GM12891 (cell line): ENCODE measurements around the gene FBP1.
A peak's percentile ranks its signal among the peaks of the same experiment; 100 is the strongest.

Source experiments
- DNase-seq: peaks from one replicate; pipeline ENCODE4 v3.0.0; 2011; ENCODE audit warnings: low spot score; ENCODE audit not compliant: insufficient read length
- FAIRE-seq: peaks from 2 replicates; lab custom pipeline; 2011; peaks lifted over from hg19 to GRCh38; lab: Jason Lieb, UNC
- PAX5 ChIP-seq: IDR thresholded peaks from 2 replicates; pipeline ENCODE4 v1.6.1; 2011; ENCODE audit warnings: low read length, moderate library complexity, mild to moderate bottlenecking; ENCODE audit not compliant: insufficient read depth, severe bottlenecking
- POLR2A ChIP-seq: IDR thresholded peaks from 2 replicates; pipeline ENCODE4 v1.6.1; 2011; ENCODE audit warnings: low read depth, low read length, control low read depth
- POLR2AphosphoS5 ChIP-seq: IDR thresholded peaks from 2 replicates; pipeline ENCODE4 v1.6.1; 2011; ENCODE audit warnings: low read depth, low read length, control low read depth
- POU2F2 ChIP-seq: IDR thresholded peaks from 2 replicates; pipeline ENCODE4 v1.6.1; 2011; ENCODE audit warnings: low read depth, mild to moderate bottlenecking, control low read depth, low read length, moderate library complexity
- SPI1 ChIP-seq: IDR thresholded peaks from 2 replicates; pipeline ENCODE4 v1.6.1; 2011; ENCODE audit warnings: low read depth, low read length, control low read depth
- TAF1 ChIP-seq: IDR thresholded peaks from 2 replicates; pipeline ENCODE4 v1.6.1; 2011; ENCODE audit warnings: low read depth, low read length, control low read depth

FBP1 gene

DNA sequence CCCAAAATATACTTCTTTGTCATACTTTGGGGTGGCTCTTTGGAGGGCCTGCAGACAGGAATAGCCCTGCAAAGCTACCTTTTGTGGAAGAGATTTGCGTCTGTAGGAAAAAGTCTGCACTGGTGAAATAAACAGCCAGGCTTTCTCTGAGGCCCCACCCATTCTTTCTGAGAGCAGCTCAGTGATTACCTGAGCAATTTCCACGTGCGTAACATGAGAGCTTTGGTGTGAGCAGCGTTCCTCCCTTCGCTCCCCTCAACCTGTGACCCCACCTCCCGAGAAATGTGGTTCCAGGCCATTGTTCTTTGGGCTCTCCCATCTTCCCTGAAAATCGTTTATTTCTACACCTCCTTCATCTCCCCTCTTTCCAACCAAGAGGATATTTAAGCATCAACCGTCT is 23.8 kb upstream of the FBP1 start:
- FAIRE-seq: no peak
- TF ChIP-seq SPI1: no peak
- TF ChIP-seq POU2F2: no peak
- TF ChIP-seq POLR2A: no peak

DNA sequence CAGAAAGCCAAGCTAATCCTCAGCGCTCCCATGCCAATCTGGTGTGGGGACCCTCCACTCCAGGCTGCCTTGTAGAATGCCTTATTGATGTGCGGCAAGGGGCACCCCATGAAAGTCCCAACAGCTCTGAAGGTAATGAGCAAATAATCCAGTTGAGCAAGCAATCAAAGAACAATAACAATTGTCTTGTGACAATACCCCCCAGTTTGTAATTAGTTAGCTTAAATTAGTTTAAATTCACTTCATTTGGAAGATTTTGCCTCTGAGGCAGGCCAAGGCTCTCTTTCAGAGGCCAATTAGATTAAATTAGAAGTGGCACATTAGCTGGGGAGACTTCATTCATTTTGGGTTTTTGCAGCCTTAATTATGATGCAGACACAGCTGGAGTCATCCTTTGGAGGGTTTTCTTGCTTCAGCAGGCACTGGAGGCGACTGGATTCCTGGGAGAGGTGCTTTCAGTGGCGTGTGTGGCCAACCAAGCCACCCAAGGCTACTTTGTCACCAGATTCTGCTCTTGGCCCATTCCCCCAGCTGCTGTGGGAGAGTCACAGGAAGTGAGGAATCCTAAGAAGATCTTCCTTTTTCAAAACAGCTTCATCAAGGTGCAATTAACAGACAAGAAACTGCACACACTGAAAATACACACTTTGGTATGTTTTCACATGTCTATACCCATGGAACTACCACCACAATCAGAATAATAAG is 17.9 kb upstream of the FBP1 start:
- DNase-seq: no peak
- TF ChIP-seq SPI1 (no peak), PAX5 (no peak), POLR2A (no peak), POLR2AphosphoS5 (no peak), TAF1 (no peak)
- no peak for FAIRE-seq

More for the DNA sequence above, 23.8 kb upstream of the FBP1 start:
- DNase-seq: no peak

DNA sequence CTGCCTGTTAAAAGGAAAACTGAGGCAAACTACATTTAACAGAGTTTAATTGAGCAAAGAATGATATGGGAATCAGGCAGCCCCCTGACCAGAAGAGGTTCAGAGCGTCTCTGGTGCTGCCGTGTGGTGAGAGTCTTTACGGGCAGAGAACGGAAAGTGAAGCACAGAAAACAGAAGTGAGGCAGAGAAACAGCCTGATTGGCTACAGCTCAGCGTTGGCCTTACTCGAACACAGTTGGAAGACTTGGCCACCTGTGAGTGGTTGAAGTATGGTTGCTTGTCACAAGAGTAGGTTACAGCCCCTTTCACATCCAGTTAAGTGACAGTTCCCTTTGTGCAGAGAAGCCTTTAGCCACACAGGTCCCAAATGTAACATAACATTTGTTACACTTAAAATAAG is 16.9 kb upstream of the FBP1 start:
- no peak for TF ChIP-seq PAX5
- peak; percentile 63; the same call in 1 of the 2 replicates for TF ChIP-seq TAF1
- no peak for TF ChIP-seq POLR2AphosphoS5
- peak; percentile 71 for TF ChIP-seq SPI1
- TF ChIP-seq POLR2A: peak; percentile 72
- DNase-seq (peak; percentile 39), FAIRE-seq (peak; percentile 93)

DNA sequence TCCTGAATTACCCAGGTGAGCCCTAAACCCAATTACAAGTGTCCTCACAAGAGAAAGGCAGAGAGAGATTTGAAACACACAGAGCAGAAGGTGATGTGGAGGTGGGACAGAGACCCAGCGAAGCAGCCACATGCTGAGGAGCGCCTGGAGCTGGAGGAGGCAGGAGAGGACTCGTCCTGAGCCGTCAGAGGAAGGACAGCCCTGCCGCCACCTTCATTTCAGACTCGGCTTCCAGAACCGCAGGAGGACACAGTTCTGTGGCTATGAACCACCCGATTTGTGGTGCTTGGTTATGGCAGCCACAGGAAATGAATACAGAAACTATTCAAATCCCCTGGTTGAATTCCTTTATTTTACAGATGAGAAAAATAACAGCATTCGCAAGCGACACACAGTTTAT is 16.4 kb upstream of the FBP1 start:
- no peak for DNase-seq
- FAIRE-seq: no peak
- TF ChIP-seq SPI1 (no peak), TAF1 (no peak), POLR2A (no peak), POLR2AphosphoS5 (no peak), PAX5 (no peak), POU2F2 (no peak)

DNA sequence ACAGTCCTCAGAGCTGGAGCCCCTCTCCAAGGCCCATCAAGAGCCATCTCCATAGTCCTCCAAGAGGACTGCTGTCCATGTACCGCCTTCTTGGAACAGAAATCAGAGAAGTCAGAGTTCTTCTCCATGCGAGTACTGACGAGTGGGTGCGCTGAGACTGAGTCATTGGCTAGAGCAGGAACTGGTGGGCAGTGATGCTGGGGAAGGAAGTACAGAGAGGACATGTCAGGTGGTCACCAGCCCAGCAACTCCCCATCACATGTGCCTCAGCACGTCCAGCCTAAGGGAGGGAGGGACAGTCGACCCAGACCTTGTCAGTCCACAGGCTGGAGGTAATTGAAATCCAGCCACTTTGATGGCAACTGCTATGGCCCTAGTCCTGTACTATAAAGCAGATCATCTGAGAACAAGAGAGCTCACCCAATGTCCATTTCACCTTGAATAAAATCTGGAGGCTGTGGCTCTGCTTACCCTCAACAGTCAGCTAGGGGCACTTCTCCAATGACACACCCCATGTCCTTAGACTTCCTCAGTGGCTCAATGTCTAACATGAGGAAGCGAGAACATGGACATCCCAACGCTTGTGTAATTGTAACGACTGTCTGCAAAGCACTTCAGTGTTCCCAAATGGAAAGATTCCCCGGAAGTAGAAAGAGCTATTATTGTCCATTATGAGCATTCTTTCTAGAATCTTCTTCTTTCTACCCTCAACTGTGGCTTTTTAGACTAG is 15.0 kb upstream of the FBP1 start:
- TF ChIP-seq POU2F2 (no peak), POLR2A (no peak), SPI1 (no peak), POLR2AphosphoS5 (no peak), TAF1 (no peak), PAX5 (no peak)
- no peak for DNase-seq
- no peak for FAIRE-seq

DNA sequence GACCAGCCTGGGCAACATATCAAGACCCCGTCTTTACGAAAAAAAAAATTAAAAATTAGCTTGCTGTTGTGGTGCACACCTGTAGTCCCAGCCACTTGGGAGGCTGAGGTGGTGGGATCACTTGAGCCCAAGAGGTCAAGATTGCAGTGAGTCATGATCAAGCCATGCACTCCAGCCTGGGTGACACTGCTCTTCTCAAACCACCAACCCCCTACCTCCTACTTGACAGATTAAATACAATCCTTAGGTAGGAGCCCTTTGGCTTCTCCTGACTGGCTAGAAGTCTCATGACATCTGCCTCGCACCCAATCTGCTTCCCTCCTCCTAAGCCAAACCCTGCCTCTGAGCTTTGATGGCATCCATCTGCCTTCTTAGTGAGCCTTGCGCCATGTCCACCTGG is 11.6 kb upstream of the FBP1 start:
- no peak for DNase-seq
- FAIRE-seq: no peak
- TF ChIP-seq POLR2AphosphoS5 (no peak), POLR2A (no peak), POU2F2 (no peak), TAF1 (no peak), PAX5 (no peak), SPI1 (no peak)

DNA sequence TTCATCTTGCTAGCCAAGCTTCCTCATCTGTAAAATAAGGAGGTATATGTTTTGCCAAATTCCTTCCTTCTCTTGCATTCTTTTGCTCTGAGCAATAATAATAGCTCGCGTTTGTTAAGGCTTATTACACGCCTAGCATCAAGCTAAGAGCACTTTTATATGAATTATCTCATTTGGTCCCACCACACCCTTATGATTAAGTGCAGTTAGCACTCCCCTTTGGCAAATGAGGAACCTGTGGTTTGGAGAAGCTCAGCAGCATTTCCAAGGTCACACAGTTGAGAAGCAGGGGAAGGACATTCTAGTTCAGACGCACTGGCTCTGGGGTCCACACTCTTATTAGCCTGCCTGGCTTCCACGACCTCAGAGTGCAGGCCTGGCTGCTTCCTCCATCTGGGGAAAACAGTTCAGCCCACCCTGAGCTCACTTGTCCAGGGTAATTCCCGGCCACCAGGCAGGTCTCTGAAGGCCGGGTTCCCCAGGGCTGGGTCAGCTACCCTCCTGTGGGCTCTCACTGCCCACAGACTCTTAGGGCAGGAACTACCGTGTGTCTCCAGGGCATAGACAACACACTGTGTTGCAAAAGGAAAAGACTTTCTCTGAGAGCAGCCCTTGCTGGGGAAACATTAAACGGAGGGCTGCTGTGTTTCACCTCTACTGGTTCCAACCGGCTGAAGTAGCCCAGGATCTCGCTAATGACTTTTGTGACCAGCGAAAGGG is 9.9 kb upstream of the FBP1 start:
- no peak for FAIRE-seq
- TF ChIP-seq POU2F2 (no peak), TAF1 (no peak), PAX5 (no peak), POLR2AphosphoS5 (no peak), SPI1 (no peak), POLR2A (no peak)
- no peak for DNase-seq

DNA sequence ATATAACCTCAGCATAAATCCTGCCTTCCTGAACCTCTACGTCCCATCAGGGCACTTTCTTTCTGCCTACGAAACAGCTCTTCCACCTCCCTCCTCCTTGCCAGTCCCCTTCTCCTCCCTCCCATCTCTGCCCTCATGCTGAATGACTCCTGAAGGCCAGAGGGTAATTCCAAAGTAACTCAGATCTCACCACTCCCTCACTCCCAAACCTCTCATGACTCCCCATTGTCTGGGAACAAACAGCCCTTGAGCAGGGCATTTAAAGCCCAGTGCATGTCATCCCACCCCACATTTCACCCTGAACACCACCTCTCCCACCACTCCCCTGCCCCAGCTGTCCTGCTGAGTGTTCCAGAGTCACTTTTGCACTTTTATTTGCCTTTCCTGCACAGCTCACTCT is 8.9 kb upstream of the FBP1 start:
- TF ChIP-seq PAX5 (no peak), SPI1 (no peak), TAF1 (no peak), POLR2A (no peak), POU2F2 (no peak), POLR2AphosphoS5 (no peak)
- FAIRE-seq (no peak), DNase-seq (no peak)

DNA sequence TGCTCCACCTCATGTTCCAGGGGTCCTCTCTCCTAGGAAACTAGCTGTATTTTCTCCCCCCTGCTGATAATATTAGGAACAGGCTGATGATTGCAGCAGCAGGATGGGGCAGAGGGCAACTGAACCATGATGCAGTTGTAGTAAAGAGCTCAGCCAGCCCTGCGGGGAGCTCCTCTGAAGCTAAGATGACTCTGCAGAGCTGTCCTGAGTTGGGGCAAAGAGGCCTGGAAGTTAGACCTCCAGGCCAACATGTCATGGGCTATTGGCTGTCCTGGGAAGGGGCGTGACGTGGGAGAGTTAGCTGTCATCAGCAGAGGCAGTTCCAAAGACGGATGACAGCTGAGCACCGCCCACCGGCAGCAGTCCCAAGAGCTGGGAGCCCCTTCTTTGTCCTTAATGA is 6.6 kb upstream of the FBP1 start:
- DNase-seq (no peak), FAIRE-seq (no peak)
- TF ChIP-seq POU2F2: no peak
- TF ChIP-seq POLR2A: no peak
- no peak for TF ChIP-seq TAF1
- no peak for TF ChIP-seq POLR2AphosphoS5
- TF ChIP-seq SPI1: no peak
- TF ChIP-seq PAX5: no peak
